ENCODE data around the gene POLD3. TPM values are rescaled to one million over a fixed set of nuclear protein-coding genes. Genes with fewer than 3 reads are reported as not detected.
A peak's percentile ranks its signal among the peaks of the same experiment; 100 is the strongest.

POLD3 gene
- total RNA-seq, 1 experiment from 2014 or later, result 49.7 TPM

GRCh38 chr11:74592063-74592440 is 330 bp upstream of the POLD3 start:
- Histone ChIP-seq H3K36me3 (ENCODE audit: control insufficient read depth, insufficient read depth, low read length) (no peaks in the 10 kb centered on the region; the same call in 1 of the 2 replicates), H3K27me3 (replicated peaks; ENCODE audit: control insufficient read depth, insufficient read depth, low read length) (no peaks in the 10 kb centered on the region), H3K9me3 (0 out of 2 replicates have a peak, but pooled peaks cover 5% of the 10 kb centered on the region), H3K4me1 (peaks cover 18% of the 10 kb centered on the region), H3K4me3 (ENCODE audit: low read depth, low read length) (peak overlapping the region; percentile 57)
- Mint-ChIP-seq H3K27me3 (ENCODE audit: insufficient read depth, unreplicated experiment) (no peaks in the 10 kb centered on the region), H3K27ac (ENCODE audit: unreplicated experiment) (peak overlapping the region; percentile 92), H3K4me3 (ENCODE audit: unreplicated experiment) (peak overlapping the region; percentile 84), H3K4me1 (ENCODE audit: low read depth, unreplicated experiment) (peaks cover 19% of the 10 kb centered on the region), H3K36me3 (ENCODE audit: insufficient read depth, unreplicated experiment) (peaks cover 30% of the 10 kb centered on the region), H3K9me3 (ENCODE audit: unreplicated experiment) (no peaks in the 10 kb centered on the region)
- intact Hi-C loops (cut with micrococcal nuclease; ENCODE audit: unreplicated experiment), result no loop called here
- BruUV-seq (replicated peaks), result no TSS peak
- ChIA-PET POLR2A (interaction anchor here (0.7 to 2.4 kb wide), 4 partner anchors 15 to 255 kb away, joined by 3 to 15 read pairs (median 3); partner anchors contain the start of gene LIPT2), CTCF (interaction anchor here (0.6 to 1.8 kb wide), 8 partner anchors 11 to 748 kb away, joined by 3 to 6 read pairs (median 4); no protein-coding TSS in a partner anchor)
- no peak for DNase-seq
- no peak for TF ChIP-seq CTCF (IDR thresholded peaks at IDR 0.05; ENCODE audit: insufficient read depth in 1 of 2, low read depth in 1 of 2, low read length in 1 of 2, severe bottlenecking in 1 of 2, unreplicated experiment in 1 of 2)

GRCh38 chr11:74593463-74593862 is 1.1 kb downstream of the POLD3 start:
- ChIA-PET CTCF (interaction anchor here (0.7 to 1.8 kb wide), 2 partner anchors 144 to 336 kb away, joined by 3 to 6 read pairs; no protein-coding TSS in a partner anchor), POLR2A (interaction anchor here (2.4 kb wide), 1 partner anchor 100 kb away, joined by 15 read pairs; the partner anchor contains the start of gene LIPT2)
- no peaks in the 10 kb centered on the region for H3K27me3 ChIP-seq (replicated peaks; ENCODE audit: control insufficient read depth, insufficient read depth, low read length)
- H3K4me1 ChIP-seq, result peaks cover 18% of the 10 kb centered on the region
- TF ChIP-seq CTCF (IDR thresholded peaks at IDR 0.05; ENCODE audit: insufficient read depth in 1 of 2, low read depth in 1 of 2, low read length in 1 of 2, severe bottlenecking in 1 of 2, unreplicated experiment in 1 of 2), result no peak
- Mint-ChIP-seq H3K9me3 (ENCODE audit: unreplicated experiment) (no peaks in the 10 kb centered on the region), H3K4me3 (ENCODE audit: unreplicated experiment) (peak overlapping the region; percentile 84), H3K27ac (ENCODE audit: unreplicated experiment) (peak overlapping the region; percentile 92), H3K4me1 (ENCODE audit: low read depth, unreplicated experiment) (peaks cover 19% of the 10 kb centered on the region), H3K27me3 (ENCODE audit: insufficient read depth, unreplicated experiment) (no peaks in the 10 kb centered on the region), H3K36me3 (ENCODE audit: insufficient read depth, unreplicated experiment) (peaks cover 30% of the 10 kb centered on the region)
- no TSS peak for BruUV-seq (replicated peaks)
- peak overlapping the region; percentile 57 for H3K4me3 ChIP-seq (ENCODE audit: low read depth, low read length)
- intact Hi-C loops (cut with micrococcal nuclease; ENCODE audit: unreplicated experiment), result loop anchor here (1.0 kb wide), 1 partner anchor 100 kb away; the partner anchor contains the start of gene LIPT2
- H3K9me3 ChIP-seq, result 0 out of 2 replicates have a peak, but pooled peaks cover 5% of the 10 kb centered on the region
- H3K36me3 ChIP-seq (ENCODE audit: control insufficient read depth, insufficient read depth, low read length), result no peaks in the 10 kb centered on the region; the same call in 1 of the 2 replicates
- DNase-seq, result peak in 1 of 2 experiments; percentile 50

GRCh38 chr11:74602637-74603556 is 10.5 kb downstream of the POLD3 start:
- no TSS peak for BruUV-seq (replicated peaks)
- Mint-ChIP-seq H3K4me1 (ENCODE audit: low read depth, unreplicated experiment) (no peaks in the 10 kb centered on the region), H3K9me3 (ENCODE audit: unreplicated experiment) (no peaks in the 10 kb centered on the region), H3K27me3 (ENCODE audit: insufficient read depth, unreplicated experiment) (no peaks in the 10 kb centered on the region), H3K36me3 (ENCODE audit: insufficient read depth, unreplicated experiment) (peaks cover 21% of the 10 kb centered on the region), H3K27ac (ENCODE audit: unreplicated experiment) (no peak overlapping the region), H3K4me3 (ENCODE audit: unreplicated experiment) (no peak overlapping the region)
- no peak for TF ChIP-seq CTCF (IDR thresholded peaks at IDR 0.05; ENCODE audit: insufficient read depth in 1 of 2, low read depth in 1 of 2, low read length in 1 of 2, severe bottlenecking in 1 of 2, unreplicated experiment in 1 of 2)
- Histone ChIP-seq H3K27me3 (replicated peaks; ENCODE audit: control insufficient read depth, insufficient read depth, low read length) (no peaks in the 10 kb centered on the region), H3K9me3 (no peaks in the 10 kb centered on the region), H3K4me1 (no peaks in the 10 kb centered on the region; the same call in 1 of the 2 replicates), H3K36me3 (ENCODE audit: control insufficient read depth, insufficient read depth, low read length) (peaks cover 2% of the 10 kb centered on the region), H3K4me3 (ENCODE audit: low read depth, low read length) (no peak overlapping the region)
- intact Hi-C loops (cut with micrococcal nuclease; ENCODE audit: unreplicated experiment), result loop anchor here (10.0 kb wide), 1 partner anchor 1438 kb away; no protein-coding TSS in a partner anchor
- CTCF ChIA-PET, result interaction anchor here (1.0 kb wide), 1 partner anchor 11 kb away, joined by 3 read pairs; the partner anchor contains the start of gene POLD3
- DNase-seq, result no peak
- POLR2A ChIA-PET, result no interaction called here

Data from Caco-2 (cell line).